Ishikawa (cell line): ENCODE data around the gene SPESP1.

Experiments used
- CEBPB ChIP-seq: IDR thresholded peaks from 2 replicates; pipeline ENCODE4 v1.6.1; 2012
- CREB1 ChIP-seq: IDR thresholded peaks from 2 replicates; pipeline ENCODE4 v1.6.1; 2012; ENCODE audit warnings: low read depth
- EGR1 ChIP-seq: IDR thresholded peaks from 2 replicates; pipeline ENCODE4 v1.6.1; 2012
- EP300 ChIP-seq: IDR thresholded peaks from 2 replicates; pipeline ENCODE4 v1.6.1; 2012; ENCODE audit warnings: borderline replicate concordance
- FOXM1 ChIP-seq: IDR thresholded peaks from 2 replicates; pipeline ENCODE4 v1.6.1; 2012; ENCODE audit warnings: low read depth, borderline replicate concordance
- MAX ChIP-seq: IDR thresholded peaks from 2 replicates; pipeline ENCODE4 v1.6.1; 2012
- NFIC ChIP-seq: IDR thresholded peaks from 2 replicates; pipeline ENCODE4 v1.6.1; 2012
- RAD21 ChIP-seq: IDR thresholded peaks from 2 replicates; pipeline ENCODE4 v1.6.1; 2012; ENCODE audit warnings: low read depth
- REST ChIP-seq: IDR thresholded peaks from 2 replicates; pipeline ENCODE4 v1.6.1; 2012; ENCODE audit warnings: low read depth, mild to moderate bottlenecking
- TAF1 ChIP-seq: IDR thresholded peaks from 2 replicates; pipeline ENCODE4 v1.6.1; 2012; ENCODE audit warnings: low read depth, mild to moderate bottlenecking
- TCF12 ChIP-seq: IDR thresholded peaks from 2 replicates; pipeline ENCODE4 v1.6.1; 2012; ENCODE audit warnings: low read depth
- TEAD4 ChIP-seq: IDR thresholded peaks from 2 replicates; pipeline ENCODE4 v1.6.1; 2012
- USF1 ChIP-seq: IDR thresholded peaks from 2 replicates; pipeline ENCODE4 v1.6.1; 2012
- YY1 ChIP-seq: IDR thresholded peaks from 2 replicates; pipeline ENCODE4 v1.6.1; 2012; ENCODE audit warnings: low read depth
- ZBTB7A ChIP-seq: IDR thresholded peaks from 2 replicates; pipeline ENCODE4 v1.6.1; 2012; ENCODE audit warnings: low read depth

The SPESP1 gene

GRCh38 chr15:68985361-68985891 is 55.1 kb downstream of the SPESP1 start:
- TF ChIP-seq REST (no peak), NFIC (no peak), MAX (no peak), CEBPB (no peak)

GRCh38 chr15:68986322-68986721 is 56.0 kb downstream of the SPESP1 start:
- no peak for TF ChIP-seq TCF12
- no peak for TF ChIP-seq CEBPB

GRCh38 chr15:68987120-68987519 is 56.8 kb downstream of the SPESP1 start:
- no peak for TF ChIP-seq TEAD4
- TF ChIP-seq USF1 = no peak
- TF ChIP-seq REST = no peak
- no peak for TF ChIP-seq EP300
- TF ChIP-seq FOXM1 = no peak
- TF ChIP-seq NFIC = no peak
- no peak for TF ChIP-seq CREB1
- no peak for TF ChIP-seq CEBPB
- TF ChIP-seq ZBTB7A = no peak
- no peak for TF ChIP-seq TCF12
- no peak for TF ChIP-seq YY1
- TF ChIP-seq TAF1 = no peak
- no peak for TF ChIP-seq RAD21
- TF ChIP-seq EGR1 = no peak
- no peak for TF ChIP-seq MAX

DNA sequence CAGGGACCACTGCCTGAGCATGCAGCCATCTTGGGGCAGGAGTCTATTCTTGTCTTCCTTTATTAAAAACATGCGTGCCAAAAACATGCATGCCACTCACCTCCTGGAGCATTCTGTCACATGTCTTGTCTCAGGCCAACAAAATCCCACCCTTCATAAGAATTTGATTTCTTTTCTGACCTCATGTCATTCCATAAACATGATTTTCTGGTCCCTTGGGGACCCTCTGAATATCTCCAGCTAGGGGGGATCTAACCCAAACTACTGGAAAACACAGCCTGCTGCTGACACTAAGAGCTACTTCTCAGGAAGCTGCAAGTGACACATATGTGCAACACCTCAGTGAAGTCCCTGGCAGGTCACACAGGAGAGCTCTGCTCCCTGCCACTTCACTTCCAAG is 57.4 kb downstream of the SPESP1 start:
- TF ChIP-seq RAD21 (no peak), EGR1 (no peak), CEBPB (no peak), TCF12 (no peak), ZBTB7A (no peak), EP300 (no peak), TAF1 (no peak), NFIC (no peak), REST (no peak), YY1 (no peak)

GRCh38 chr15:68989541-68990230 is 59.4 kb downstream of the SPESP1 start:
- TF ChIP-seq MAX (no peak), CREB1 (no peak), FOXM1 (no peak), CEBPB (no peak), EP300 (no peak), EGR1 (no peak)
